ENCODE results near the gene GYS2.
"Not testable (repeated sequence)": the region's sequence is repeated elsewhere in the genome, so short reads cannot be mapped to it uniquely, and the experiment has no call there.

GYS2 gene

DNA sequence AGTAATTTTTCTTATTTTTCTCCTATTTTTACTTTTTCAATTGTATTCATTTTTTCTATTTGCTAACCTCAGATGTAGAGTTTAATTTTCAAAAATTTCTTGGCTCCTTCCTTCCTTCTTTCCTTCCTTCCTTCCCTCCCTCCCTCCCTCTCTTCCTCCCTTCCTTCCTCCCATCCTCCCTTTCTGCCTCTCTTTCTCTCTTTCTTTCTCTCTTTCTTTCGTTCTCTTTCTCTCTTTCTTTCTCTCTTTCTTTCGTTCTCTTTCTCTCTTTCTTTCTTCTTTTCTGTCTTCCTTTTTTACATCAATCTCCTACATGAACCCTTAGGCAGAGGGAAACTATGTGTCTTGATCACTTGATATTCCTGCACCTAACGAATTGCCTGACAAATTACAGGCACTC is 12.4 kb upstream of the GYS2 start:
- Mint-ChIP-seq H3K27me3 (no peaks in the 10 kb centered on the region), H3K4me3 (no peak overlapping the region), H3K36me3 (ENCODE audit: low read depth) (peaks cover 12% of the 10 kb centered on the region), H3K27ac (peak overlapping the region; percentile 81), H3K9me3 (no peaks in the 10 kb centered on the region), H3K4me1 (ENCODE audit: low read depth) (peaks cover 59% of the 10 kb centered on the region)

DNA sequence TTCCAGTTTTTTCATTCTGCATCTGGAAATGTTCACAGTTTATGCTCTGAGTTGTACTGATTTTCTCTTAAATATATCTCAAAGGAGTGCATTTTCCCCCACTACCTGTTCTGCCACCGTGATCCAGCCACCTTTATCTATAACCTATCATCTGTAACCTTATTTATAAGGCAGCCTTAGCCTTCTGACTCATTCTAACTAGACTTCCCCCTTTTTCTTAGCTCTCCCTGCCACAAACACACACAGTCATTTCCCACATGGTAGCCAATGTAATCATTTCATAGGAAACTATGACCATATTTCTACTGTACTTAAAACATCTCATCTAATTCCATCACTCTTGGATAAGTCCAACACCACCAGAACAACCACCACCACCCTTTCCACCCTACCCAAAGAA is 10.8 kb upstream of the GYS2 start:
- H3K4me3 Mint-ChIP-seq: peak overlapping the region; percentile 61
- H3K27me3 Mint-ChIP-seq: no peaks in the 10 kb centered on the region
- H3K9me3 Mint-ChIP-seq: no peaks in the 10 kb centered on the region
- H3K4me1 Mint-ChIP-seq (ENCODE audit: low read depth): peaks cover 59% of the 10 kb centered on the region
- H3K36me3 Mint-ChIP-seq (ENCODE audit: low read depth): peaks cover 12% of the 10 kb centered on the region
- H3K27ac Mint-ChIP-seq: peak overlapping the region; percentile 90

DNA sequence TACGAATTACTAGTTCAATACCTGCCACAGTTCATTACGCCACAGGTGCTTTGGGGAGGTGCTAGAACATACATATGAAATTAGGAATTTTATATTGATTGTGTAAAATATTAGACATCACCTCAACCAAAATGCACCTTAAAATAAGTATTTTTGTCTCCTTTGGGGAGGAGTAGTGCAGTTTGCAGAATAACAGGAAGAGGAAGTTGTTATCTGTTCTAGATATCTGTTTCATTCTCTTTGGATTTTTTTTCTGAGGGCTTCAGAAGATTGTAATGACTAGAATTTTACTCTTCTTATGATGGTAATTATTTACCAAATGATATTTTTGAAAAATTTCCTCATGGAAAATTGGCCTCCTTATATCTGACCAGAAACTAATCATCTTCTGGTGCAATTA is 9.9 kb upstream of the GYS2 start:
- Mint-ChIP-seq H3K4me1 (ENCODE audit: low read depth) (peaks cover 59% of the 10 kb centered on the region), H3K9me3 (no peaks in the 10 kb centered on the region), H3K36me3 (ENCODE audit: low read depth) (peaks cover 12% of the 10 kb centered on the region), H3K4me3 (no peak overlapping the region), H3K27ac (peak overlapping the region; percentile 54), H3K27me3 (no peaks in the 10 kb centered on the region)

DNA sequence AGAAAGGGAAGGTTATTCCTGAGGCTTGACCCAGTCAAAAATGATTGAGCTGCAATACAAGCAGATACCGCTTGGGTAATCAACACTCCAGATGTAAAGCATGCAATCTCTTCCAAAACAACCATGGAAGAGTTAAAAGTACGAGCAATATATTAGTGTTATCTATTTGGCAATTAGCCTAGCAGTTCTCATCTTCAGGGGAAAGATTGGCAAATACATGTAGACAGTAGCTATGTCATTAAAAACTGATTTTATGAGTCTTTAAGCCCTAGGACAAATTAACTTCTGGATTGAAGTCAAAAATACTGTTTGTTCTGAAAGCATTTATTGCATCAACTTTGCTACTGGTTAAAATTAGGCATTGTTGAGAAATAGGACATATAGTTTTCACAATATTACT is 9.3 kb upstream of the GYS2 start:
- Mint-ChIP-seq H3K9me3 (no peaks in the 10 kb centered on the region), H3K4me3 (no peak overlapping the region), H3K36me3 (ENCODE audit: low read depth) (peaks cover 8% of the 10 kb centered on the region), H3K27me3 (no peaks in the 10 kb centered on the region), H3K27ac (no peak overlapping the region), H3K4me1 (ENCODE audit: low read depth) (peaks cover 55% of the 10 kb centered on the region)

DNA sequence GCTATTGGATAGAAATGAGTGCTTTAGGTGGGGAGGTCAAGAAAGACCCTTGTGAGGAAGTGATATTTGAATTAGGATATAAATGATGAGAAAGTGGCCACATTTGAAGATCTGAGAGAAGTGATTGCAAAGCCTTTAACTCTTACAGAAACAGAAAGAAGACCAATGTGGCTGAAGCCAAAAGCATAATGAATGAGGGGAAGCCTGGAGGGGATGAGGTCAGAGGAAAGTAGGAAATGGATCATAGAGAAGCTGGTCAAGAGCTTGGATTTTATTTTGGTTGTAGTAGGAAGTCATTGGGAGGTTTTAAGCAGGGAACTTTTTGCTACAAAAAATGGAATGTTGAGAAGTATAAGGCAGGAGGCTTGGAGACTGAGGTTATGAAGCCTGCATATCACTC is 3.5 kb upstream of the GYS2 start:
- Mint-ChIP-seq H3K27ac (no peak overlapping the region), H3K9me3 (no peaks in the 10 kb centered on the region), H3K4me1 (ENCODE audit: low read depth) (peaks cover 9% of the 10 kb centered on the region), H3K27me3 (no peaks in the 10 kb centered on the region), H3K36me3 (ENCODE audit: low read depth) (no peaks in the 10 kb centered on the region), H3K4me3 (no peak overlapping the region)

DNA sequence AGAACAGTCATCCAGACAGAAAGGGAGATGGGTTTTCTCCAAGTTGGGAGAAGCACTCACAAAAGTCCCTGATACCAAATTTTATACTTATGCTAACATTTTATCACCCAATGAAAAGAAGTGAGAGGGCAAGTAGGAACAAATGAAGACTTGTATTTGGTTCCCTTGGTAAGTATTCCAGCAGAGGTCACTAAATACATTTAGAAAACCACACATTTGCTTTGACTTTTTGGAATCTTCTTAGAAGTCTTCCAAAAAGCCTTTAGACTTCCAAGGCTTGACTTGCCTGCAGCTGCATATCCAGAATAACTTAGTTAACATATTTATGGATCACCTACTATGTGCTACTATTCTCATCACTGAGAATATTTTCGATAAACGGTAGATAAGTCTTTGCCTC is 3.1 kb upstream of the GYS2 start:
- Mint-ChIP-seq H3K4me3 (no peak overlapping the region), H3K36me3 (ENCODE audit: low read depth) (no peaks in the 10 kb centered on the region), H3K27me3 (no peaks in the 10 kb centered on the region), H3K9me3 (no peaks in the 10 kb centered on the region), H3K4me1 (ENCODE audit: low read depth) (peaks cover 5% of the 10 kb centered on the region), H3K27ac (no peak overlapping the region)

DNA sequence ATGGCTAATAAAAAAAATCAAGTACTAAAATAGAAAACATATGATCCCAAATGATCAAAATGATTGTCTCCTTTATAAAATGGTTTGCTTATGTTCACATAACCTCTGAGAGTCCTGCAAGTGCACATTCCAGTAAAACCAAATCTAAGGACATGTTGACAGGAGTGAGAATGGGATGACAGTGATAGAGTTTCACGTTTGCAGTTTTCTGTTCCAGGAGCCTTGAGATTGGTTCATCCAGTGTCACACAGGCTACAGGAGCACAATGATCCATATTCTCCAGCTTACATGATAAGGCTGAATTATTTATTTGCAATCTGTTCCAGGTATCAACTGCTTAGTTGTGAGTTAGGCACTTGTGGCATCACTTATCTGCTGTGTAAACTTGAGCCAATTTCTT is 1.5 kb upstream of the GYS2 start:
- H3K4me3 Mint-ChIP-seq: no peak overlapping the region

DNA sequence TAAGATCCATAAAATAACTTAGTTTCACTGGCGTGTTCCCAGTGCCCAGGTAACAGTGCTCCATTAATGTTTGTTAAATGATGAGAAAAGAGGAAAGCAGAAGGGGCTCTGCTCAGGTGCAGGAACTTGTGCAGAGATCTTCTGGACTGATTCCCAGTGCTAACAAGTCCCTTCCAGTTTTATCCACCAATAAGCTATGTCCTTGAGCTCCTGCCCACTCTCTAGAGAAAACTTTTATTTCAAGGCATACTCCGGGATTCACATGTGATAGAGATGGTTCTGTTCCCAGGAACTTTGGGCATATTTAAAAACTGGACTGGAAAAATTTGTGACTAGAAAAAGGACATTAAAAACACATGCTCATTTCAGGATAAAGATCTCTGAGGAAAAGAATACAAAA is 1.9 kb downstream of the GYS2 start:
- H3K4me1 Mint-ChIP-seq (ENCODE audit: low read depth): no peaks in the 10 kb centered on the region
- no peaks in the 10 kb centered on the region for H3K36me3 Mint-ChIP-seq (ENCODE audit: low read depth)
- H3K4me3 Mint-ChIP-seq: no peak overlapping the region
- H3K27ac Mint-ChIP-seq: no peak overlapping the region
- no peaks in the 10 kb centered on the region for H3K9me3 Mint-ChIP-seq
- no peaks in the 10 kb centered on the region for H3K27me3 Mint-ChIP-seq

More for the DNA sequence above, 1.5 kb upstream of the GYS2 start:
- no peak overlapping the region for H3K27ac Mint-ChIP-seq
- no peaks in the 10 kb centered on the region for H3K9me3 Mint-ChIP-seq
- H3K4me1 Mint-ChIP-seq (ENCODE audit: low read depth): no peaks in the 10 kb centered on the region
- no peaks in the 10 kb centered on the region for H3K27me3 Mint-ChIP-seq
- no peaks in the 10 kb centered on the region for H3K36me3 Mint-ChIP-seq (ENCODE audit: low read depth)

DNA sequence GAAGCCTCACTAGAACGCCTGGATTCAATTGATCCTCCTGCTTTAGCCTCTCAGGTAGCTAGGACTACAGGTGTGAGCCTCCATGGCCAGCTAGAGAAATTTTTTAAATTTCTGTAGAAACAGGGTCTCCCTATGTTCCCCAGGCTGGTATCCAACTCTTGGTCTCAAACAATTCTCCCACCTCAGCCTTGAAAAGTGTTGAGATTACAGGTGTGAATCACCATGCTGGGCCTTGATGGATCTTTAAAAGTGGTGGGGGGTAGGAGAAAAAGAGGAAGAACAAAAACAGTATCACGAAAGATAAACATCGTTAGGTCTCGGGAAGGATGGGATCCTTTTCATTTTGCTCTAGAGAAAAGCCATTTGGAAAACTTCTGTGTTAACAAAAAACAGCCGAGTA is 4.5 kb downstream of the GYS2 start:
- H3K4me3 Mint-ChIP-seq: no peak overlapping the region
- no peaks in the 10 kb centered on the region for H3K9me3 Mint-ChIP-seq
- no peaks in the 10 kb centered on the region for H3K27me3 Mint-ChIP-seq
- H3K27ac Mint-ChIP-seq: no peak overlapping the region
- no peaks in the 10 kb centered on the region for H3K4me1 Mint-ChIP-seq (ENCODE audit: low read depth)
- no peaks in the 10 kb centered on the region for H3K36me3 Mint-ChIP-seq (ENCODE audit: low read depth)

DNA sequence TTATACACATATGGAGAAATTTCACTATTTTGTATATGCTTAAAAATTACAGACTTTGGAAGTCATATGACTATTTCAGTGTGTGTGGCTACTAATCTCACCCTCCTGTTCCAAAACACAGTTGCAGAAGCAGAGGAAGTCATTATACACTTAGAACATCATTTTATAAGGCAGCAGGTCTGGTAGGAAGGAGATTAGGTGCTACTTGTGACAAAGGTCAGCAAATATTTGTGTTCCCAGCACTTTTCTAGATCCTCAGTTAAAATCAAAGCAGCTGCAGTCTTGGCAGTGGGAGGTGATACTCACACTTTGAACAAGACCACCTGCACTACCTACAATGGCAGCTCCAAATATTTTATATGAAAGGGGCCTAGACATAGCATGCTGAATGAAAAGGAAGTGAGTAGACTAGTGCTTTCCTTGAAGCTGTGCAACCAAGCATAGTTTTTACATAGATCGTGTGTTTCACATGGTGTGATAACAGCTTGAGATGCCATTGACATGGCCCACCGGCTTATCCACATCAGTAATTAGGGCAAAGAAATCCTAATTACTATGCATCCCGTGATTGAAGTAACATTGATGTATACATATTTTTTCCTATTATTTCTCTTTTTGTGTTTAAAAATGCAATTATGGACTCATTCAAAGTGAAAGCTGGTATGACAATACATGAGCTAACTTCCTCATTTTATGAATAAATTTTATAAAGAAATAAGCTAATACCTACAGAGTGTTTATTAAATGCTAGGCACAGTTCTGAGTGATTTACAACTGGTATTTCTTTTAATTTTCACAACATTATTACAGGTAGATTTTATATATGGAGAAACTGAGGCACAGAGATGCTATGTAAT is 5.3 kb downstream of the GYS2 start:
- Mint-ChIP-seq H3K27ac (no peak overlapping the region), H3K27me3 (no peaks in the 10 kb centered on the region), H3K4me3 (no peak overlapping the region), H3K4me1 (ENCODE audit: low read depth) (no peaks in the 10 kb centered on the region), H3K9me3 (no peaks in the 10 kb centered on the region), H3K36me3 (ENCODE audit: low read depth) (no peaks in the 10 kb centered on the region)

DNA sequence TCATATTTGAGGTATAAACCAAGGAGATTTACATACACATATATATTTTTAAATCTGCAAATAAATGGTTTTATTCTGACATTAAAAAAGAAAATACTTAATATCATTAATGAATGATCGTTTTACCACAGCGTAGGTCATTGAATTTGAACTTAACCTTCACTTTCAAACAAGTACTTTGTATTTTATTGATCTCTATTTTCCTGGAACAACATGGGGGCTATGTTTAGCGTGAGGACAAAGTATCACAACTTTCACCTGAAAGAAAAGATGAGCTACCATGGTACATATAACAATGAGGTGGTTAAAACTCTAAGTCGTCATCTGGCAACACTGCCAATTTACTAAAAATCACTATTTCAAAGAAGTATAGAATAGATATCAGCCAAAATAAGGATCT is 6.0 kb downstream of the GYS2 start:
- Mint-ChIP-seq H3K27me3 (no peaks in the 10 kb centered on the region), H3K36me3 (ENCODE audit: low read depth) (no peaks in the 10 kb centered on the region), H3K4me3 (no peak overlapping the region), H3K4me1 (ENCODE audit: low read depth) (no peaks in the 10 kb centered on the region), H3K27ac (no peak overlapping the region), H3K9me3 (no peaks in the 10 kb centered on the region)

DNA sequence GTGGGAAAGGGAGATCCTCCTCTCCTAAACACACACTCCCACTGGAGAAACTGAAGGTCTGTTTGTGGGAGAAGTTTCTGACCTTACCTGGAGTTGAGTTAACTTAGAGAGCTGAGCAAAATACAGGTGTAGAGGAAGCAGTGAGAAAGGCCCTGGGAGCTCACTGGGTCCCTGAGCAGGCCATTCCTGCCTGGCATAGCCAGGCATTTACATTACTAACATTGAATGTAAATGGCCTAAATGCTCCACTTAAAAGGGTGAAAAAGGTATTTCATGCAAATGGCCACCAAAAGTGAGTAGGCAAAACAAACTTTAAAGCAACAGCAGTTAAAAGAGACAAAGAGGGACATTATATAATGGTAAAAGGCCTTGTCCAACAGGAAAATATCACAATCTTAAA is 9.3 kb downstream of the GYS2 start:
- not testable (repeated sequence) for H3K36me3 Mint-ChIP-seq (ENCODE audit: low read depth); H3K27me3 Mint-ChIP-seq

DNA sequence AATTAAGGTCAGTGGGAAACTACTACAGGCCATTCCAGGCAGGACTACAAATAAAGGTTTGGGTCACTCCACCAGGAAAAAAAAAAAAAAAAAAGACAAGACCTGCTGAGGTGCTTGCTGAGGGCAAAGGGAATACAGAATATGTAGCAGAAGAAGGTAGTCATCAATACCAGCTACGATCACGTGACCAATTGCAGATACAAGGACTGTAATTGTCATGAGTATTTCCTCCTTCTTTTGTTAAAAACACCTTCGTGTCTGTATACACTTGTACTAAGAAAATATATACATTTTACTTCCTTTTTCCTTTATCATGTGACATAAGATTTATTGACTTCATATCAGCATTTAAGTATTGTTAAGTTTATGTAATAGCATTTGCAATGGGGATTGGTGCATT is 19.2 kb downstream of the GYS2 start:
- Mint-ChIP-seq H3K4me1 (ENCODE audit: low read depth) (no peaks in the 10 kb centered on the region), H3K27me3 (peaks cover 13% of the 10 kb centered on the region), H3K4me3 (no peak overlapping the region), H3K27ac (no peak overlapping the region), H3K36me3 (ENCODE audit: low read depth) (no peaks in the 10 kb centered on the region), H3K9me3 (peaks cover 4% of the 10 kb centered on the region)

More for the DNA sequence above, 9.3 kb downstream of the GYS2 start:
- H3K4me3 Mint-ChIP-seq; H3K27ac Mint-ChIP-seq; H3K4me1 Mint-ChIP-seq (ENCODE audit: low read depth): not testable (repeated sequence)
- H3K9me3 Mint-ChIP-seq: peaks cover 20% of the 10 kb centered on the region

DNA sequence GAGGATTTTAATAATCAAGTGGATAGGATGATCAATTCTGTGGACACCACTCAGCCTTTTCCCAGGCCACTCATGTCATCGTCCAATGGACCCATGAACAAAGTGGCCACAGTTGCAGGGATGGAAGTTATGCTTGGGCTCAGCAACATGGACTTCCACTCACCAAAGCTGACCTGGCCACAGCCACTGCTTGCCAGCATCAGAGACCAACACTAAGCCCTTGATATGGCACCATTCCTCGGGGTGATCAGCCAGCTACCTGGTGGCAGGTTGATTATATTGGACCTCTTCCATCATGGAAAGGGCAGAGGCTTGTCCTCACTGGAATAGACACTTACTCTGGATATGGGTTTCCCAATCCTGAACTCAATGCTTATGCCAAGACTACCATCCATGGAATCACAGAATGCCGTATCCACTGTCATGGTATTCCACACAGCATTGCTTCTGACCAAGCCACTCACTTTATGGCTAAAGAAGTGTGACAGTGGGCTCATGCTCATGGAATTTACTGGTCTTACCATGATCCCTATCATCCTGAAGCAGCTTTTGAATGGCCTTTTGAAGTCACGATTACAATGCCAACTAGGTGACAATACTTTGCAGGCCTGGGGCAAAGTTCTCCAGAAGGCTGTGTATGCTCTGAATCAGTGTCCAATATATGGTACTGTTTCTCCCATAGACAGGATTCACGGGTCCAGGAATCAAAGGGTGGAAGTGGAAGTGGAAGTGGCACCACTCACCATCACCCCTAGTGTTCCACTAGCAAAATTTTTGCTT is 20.1 kb downstream of the GYS2 start:
- not testable (repeated sequence) for H3K36me3 Mint-ChIP-seq (ENCODE audit: low read depth); H3K4me1 Mint-ChIP-seq (ENCODE audit: low read depth); H3K4me3 Mint-ChIP-seq; H3K27ac Mint-ChIP-seq; H3K9me3 Mint-ChIP-seq
- peaks cover 19% of the 10 kb centered on the region for H3K27me3 Mint-ChIP-seq

DNA sequence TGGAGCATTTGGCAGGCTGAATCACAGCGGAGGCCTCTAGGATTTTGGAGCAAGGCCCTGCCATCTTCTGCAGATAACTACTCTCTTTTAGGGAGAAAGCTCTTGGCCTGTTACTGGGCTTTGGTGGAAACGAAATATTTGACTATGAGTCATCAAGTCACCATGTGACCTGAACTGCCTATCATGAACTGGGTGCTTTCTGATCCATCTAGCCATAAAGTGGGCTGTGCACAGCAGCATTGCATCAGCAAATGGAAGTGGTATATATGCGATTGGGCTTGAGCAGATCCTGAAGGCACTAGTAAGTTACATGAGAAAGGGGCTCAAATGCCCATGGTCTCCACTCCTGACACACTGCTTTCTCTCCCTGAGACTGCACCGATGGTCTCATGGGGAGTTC is 21.1 kb downstream of the GYS2 start:
- no peaks in the 10 kb centered on the region for H3K4me1 Mint-ChIP-seq (ENCODE audit: low read depth)
- no peak overlapping the region for H3K4me3 Mint-ChIP-seq
- H3K27ac Mint-ChIP-seq: no peak overlapping the region

More for the DNA sequence above, 21.1 kb downstream of the GYS2 start:
- H3K27me3 Mint-ChIP-seq: peaks cover 22% of the 10 kb centered on the region
- H3K9me3 Mint-ChIP-seq: peaks cover 4% of the 10 kb centered on the region
- no peaks in the 10 kb centered on the region for H3K36me3 Mint-ChIP-seq (ENCODE audit: low read depth)
